ENCODE measurements around the gene MDK. TPM values are rescaled to one million over a fixed set of nuclear protein-coding genes. Genes with fewer than 3 reads are reported as not detected.

MDK gene
- total and polyA plus RNA-seq, 12 donors: 3.6 to 16.5 (median 5.3) TPM

DNA sequence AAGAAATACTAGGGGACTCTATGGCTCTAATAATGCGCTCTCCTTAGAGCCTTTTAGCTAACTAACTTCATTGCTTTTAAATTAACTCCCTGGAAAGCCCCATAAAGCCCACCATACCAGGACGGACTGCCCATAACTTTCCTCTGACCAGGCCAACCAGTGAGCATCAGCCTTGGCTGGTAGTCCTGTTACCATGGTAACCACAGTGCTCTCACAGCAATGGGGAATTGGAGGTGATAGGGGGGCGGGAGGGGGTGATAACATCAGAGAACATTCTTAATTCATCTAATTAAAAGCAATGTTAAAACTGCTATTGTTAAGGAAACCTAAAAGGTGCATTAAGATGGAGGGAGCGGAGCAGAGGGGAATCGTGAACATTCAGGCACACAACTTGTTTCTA is 37.3 kb downstream of the MDK start:
- ATAC-seq: no peak
- 94 to 95% methylated on average over 5 of the region's 5 CpGs for WGBS, 2 donors
- H3K36me3 ChIP-seq: peaks cover 0 to 71% (median 27%) of the 10 kb centered on the region in 9 donors
- H3K4me1 ChIP-seq: peaks cover 0 to 11% (median 5%) of the 10 kb centered on the region in 9 donors
- no peaks in the 10 kb centered on the region for H3K9me3 ChIP-seq
- no peaks in the 10 kb centered on the region for H3K27me3 ChIP-seq
- no peak overlapping the region for H3K4me3 ChIP-seq
- DNase-seq: no peak
- TF ChIP-seq, protein P1, sequence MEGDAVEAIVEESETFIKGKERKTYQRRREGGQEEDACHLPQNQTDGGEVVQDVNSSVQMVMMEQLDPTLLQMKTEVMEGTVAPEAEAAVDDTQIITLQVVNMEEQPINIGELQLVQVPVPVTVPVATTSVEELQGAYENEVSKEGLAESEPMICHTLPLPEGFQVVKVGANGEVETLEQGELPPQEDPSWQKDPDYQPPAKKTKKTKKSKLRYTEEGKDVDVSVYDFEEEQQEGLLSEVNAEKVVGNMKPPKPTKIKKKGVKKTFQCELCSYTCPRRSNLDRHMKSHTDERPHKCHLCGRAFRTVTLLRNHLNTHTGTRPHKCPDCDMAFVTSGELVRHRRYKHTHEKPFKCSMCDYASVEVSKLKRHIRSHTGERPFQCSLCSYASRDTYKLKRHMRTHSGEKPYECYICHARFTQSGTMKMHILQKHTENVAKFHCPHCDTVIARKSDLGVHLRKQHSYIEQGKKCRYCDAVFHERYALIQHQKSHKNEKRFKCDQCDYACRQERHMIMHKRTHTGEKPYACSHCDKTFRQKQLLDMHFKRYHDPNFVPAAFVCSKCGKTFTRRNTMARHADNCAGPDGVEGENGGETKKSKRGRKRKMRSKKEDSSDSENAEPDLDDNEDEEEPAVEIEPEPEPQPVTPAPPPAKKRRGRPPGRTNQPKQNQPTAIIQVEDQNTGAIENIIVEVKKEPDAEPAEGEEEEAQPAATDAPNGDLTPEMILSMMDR (IDR thresholded peaks at IDR 0.05): no peak
- H3K27ac ChIP-seq: no peak overlapping the region
- intact Hi-C loops (cut with DNase I): no loop called here

DNA sequence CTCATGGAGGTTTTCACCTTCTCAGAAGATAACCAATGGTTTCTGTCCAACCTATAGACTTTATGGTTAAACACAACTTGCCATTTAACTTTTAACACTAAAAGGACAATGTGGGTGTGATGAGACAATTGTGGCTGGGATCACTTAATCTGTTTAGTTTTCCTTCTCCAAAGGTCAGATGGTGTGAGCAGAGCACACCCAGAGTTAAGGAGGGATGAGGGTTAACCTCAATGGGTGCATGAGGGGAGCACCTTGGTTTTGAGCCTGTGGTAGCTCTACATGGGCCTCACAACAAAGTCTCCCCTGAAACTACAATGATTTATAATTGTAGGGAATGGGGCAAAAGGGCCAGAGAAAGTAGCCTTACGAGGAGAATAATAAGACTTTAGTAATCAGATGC is 39.0 kb downstream of the MDK start:
- WGBS, 2 donors: 97% methylated on average over 1 of the region's 1 CpG
- ATAC-seq: no peak
- intact Hi-C loops (cut with DNase I): no loop called here
- Histone ChIP-seq H3K4me1 (peaks cover 0 to 11% (median 5%) of the 10 kb centered on the region in 9 donors), H3K27ac (no peak overlapping the region), H3K27me3 (no peaks in the 10 kb centered on the region), H3K36me3 (peaks cover 0 to 64% (median 14%) of the 10 kb centered on the region in 9 donors), H3K4me3 (no peak overlapping the region), H3K9me3 (no peaks in the 10 kb centered on the region)
- TF ChIP-seq, protein P1 (IDR thresholded peaks at IDR 0.05): no peak
- no peak for DNase-seq

DNA sequence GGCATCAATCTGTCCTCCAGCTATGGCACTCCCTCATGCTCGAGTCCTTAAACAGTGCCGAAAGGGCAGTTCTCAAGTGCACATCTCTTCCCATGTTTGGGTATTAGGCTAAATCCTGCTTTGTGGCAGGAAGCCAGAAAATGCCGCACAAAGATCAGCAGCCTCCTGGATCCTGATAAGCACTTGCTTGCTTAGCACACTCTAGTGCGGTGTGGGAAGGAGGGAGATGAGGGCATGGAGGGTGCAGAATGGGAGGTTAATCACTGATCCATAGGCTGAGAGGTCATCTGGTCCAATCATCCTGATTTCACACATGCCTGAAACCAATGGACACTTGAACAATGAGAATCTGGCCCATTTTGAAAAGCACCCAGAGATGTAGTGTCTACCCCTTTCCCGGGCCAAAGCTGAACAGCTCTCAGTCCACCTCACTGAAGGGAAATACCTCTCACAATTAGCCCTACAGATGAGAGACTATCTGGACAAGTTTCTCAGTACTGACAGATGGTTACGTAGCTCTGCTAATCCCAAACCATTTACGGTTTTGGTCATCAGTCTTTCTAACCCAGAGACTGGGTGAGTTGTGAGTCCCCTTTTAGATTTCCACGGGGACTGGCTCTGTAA is 39.9 kb downstream of the MDK start:
- intact Hi-C loops (cut with DNase I): no loop called here
- Histone ChIP-seq H3K4me3 (no peak overlapping the region), H3K27ac (no peak overlapping the region), H3K27me3 (no peaks in the 10 kb centered on the region), H3K36me3 (peaks cover 0 to 63% (median 6%) of the 10 kb centered on the region in 9 donors), H3K9me3 (no peaks in the 10 kb centered on the region), H3K4me1 (peaks cover 0 to 11% (median 5%) of the 10 kb centered on the region in 9 donors)
- ATAC-seq: peak in 6 of 8 donors; percentile 13 to 77 (median 58)
- 52 to 77% methylated on average over 8 of the region's 8 CpGs for WGBS, 2 donors
- peak in 1 of 2 donors; percentile 31 for DNase-seq
- TF ChIP-seq, protein P1 (IDR thresholded peaks at IDR 0.05): no peak

DNA sequence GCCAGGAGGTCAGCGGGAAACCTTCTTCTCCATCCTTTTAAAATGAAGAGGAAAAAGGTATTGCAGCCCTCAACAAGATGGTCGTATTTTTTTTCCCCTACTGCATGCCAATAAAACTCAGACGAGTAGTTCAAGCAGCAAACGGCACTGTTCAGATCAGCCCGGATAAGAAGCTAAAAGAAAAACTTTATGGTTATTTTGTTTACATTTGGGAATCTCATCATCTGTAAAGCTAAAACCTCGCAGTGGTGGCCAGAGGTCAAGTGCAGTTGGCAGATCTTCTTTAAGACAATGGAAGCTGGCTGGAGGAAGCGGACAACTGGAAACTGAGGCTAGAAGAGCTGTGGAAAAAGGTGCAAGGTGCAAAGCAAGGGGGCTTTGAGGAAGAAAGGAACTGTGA is 41.1 kb downstream of the MDK start:
- intact Hi-C loops (cut with DNase I): no loop called here
- H3K36me3 ChIP-seq: peaks cover 0 to 63% (median 6%) of the 10 kb centered on the region in 9 donors
- DNase-seq: no peak
- 75 to 82% methylated on average over 7 of the region's 7 CpGs for WGBS, 2 donors
- no peaks in the 10 kb centered on the region for H3K9me3 ChIP-seq
- H3K27ac ChIP-seq: no peak overlapping the region
- TF ChIP-seq, protein P1 (IDR thresholded peaks at IDR 0.05): no peak
- H3K4me3 ChIP-seq: no peak overlapping the region
- no peak for ATAC-seq
- H3K4me1 ChIP-seq: peaks cover 0 to 11% (median 5%) of the 10 kb centered on the region in 9 donors
- H3K27me3 ChIP-seq: no peaks in the 10 kb centered on the region

All from heart right ventricle (tissue), 16 donors.